ENCODE results near the gene HNRNPF.

The HNRNPF gene

GRCh38 chr10:43407576-43408330 is 1.2 kb downstream of the HNRNPF start:
- FAIRE-seq (no peak), DNase-seq (ENCODE audit: insufficient read length, low spot score) (no peak)
- no peak for TF ChIP-seq CTCF (IDR thresholded peaks at IDR 0.05; ENCODE audit: insufficient read depth, missing control alignments)

- no peak for FAIRE-seq
- no peak for TF ChIP-seq CTCF (IDR thresholded peaks at IDR 0.05; ENCODE audit: insufficient read depth, missing control alignments)
- no peak for DNase-seq (ENCODE audit: insufficient read length, low spot score)
These were observed 1.8 kb downstream of the HNRNPF start for GRCh38 chr10:43407148-43407575.

- TF ChIP-seq CTCF (IDR thresholded peaks at IDR 0.05; ENCODE audit: insufficient read depth, missing control alignments): no peak
- no peak for DNase-seq (ENCODE audit: insufficient read length, low spot score)
- no peak for FAIRE-seq
These were observed 4.3 kb downstream of the HNRNPF start for GRCh38 chr10:43404704-43405084.

DNA sequence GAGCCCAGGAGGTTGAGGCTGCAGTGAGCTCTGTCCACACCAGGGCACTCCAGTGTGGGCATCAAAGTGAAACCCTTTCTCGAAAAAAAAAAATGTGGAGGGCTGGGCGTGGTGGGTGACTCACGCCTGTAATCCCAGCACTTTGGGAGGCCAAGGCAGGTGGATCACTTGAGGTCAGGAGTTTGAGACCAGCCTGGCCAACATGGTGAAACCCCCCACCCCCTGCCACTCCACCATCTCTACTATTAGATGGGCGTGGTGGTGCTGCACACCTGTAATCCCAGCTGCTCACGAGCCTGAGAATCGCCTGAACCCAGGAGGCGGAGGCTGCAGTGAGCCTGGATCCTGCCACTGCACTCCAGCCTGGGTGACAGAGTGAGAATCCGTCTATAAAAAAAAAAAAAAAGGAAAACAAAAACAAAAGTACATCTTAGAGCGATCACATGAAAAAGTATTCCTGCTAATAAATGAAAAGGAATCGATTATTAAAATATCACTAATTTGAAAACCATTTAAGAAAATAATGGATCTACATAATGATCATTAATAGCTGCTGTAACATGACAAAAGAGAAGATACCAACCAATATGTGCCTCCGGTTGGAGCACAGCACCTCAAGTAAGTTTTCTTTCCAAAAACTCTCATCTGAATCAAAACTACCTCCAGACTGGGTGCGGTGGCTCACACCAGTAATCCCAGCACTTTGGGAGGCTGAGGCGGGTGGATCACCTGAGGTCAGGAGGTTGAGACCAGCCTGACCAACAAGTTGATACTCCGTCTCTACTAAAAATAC is 4.9 kb downstream of the HNRNPF start:
- FAIRE-seq: no peak
- TF ChIP-seq CTCF (IDR thresholded peaks at IDR 0.05; ENCODE audit: insufficient read depth, missing control alignments): no peak
- DNase-seq (ENCODE audit: insufficient read length, low spot score): no peak

DNA sequence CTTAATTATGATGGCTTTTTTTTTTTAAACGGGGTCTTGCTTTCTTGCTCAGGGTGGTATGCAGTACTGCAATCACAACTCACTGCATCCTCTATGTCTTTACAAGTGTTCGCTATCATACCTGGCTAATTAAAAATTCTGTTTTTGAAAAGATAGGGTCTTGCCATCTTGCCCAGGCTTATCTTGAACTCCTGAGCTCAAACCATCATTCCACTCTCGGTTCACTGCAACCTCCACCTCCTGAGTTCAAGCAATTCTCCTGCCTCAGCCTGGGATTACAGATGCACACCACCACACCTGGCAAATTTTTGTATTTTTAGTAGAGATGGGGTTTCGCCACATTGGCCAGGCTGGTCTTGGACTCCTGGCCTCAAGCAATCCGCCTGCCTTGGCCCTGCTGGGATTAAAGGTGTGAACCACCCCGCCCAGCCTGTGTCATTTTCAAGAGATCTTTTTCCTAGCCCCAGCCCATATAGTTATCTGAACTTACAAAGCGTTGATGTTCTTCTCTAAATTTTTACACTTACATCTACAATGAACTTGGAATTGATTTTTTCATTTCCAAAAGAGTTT is 6.0 kb downstream of the HNRNPF start:
- DNase-seq (ENCODE audit: insufficient read length, low spot score) (no peak), FAIRE-seq (no peak)
- no peak for TF ChIP-seq CTCF (IDR thresholded peaks at IDR 0.05; ENCODE audit: insufficient read depth, missing control alignments)

GRCh38 chr10:43402176-43402575 is 6.8 kb downstream of the HNRNPF start:
- DNase-seq (ENCODE audit: insufficient read length, low spot score) (no peak), FAIRE-seq (no peak)
- TF ChIP-seq CTCF (IDR thresholded peaks at IDR 0.05; ENCODE audit: insufficient read depth, missing control alignments): no peak

Data from D721Med (cell line).